WERI-Rb-1 (cell line): ENCODE measurements around the gene UFD1.

Source experiments
- DNase-seq: peaks from one replicate; pipeline ENCODE4 v3.0.0-alpha.2; 2020
- H3K27ac ChIP-seq: fragments of 250-450 bp; sonication (Bioruptor Pico); 2 replicates; pipeline ENCODE4 v1.5.1; 2020; ENCODE audit warnings: mild to moderate bottlenecking, moderate library complexity
- H3K27me3 ChIP-seq: fragments of 250-450 bp; sonication (Bioruptor Pico); 2 replicates; pipeline ENCODE4 v1.5.1; 2021; ENCODE audit warnings: mild to moderate bottlenecking, low read depth, moderate library complexity; ENCODE audit not compliant: insufficient read depth, severe bottlenecking
- H3K36me3 ChIP-seq: fragments of 250-450 bp; sonication (Bioruptor Pico); 2 replicates; pipeline ENCODE4 v1.5.1; 2020; ENCODE audit warnings: mild to moderate bottlenecking, moderate library complexity
- H3K4me3 ChIP-seq: 2 replicates; pipeline ENCODE4 v1.5.1; 2011; ENCODE audit warnings: low read depth, mild to moderate bottlenecking, control low read depth, low read length
- H3K9me3 ChIP-seq: fragments of 250-450 bp; sonication (Bioruptor Pico); 2 replicates; pipeline ENCODE4 v1.5.1; 2021; ENCODE audit warnings: mild to moderate bottlenecking, moderate library complexity; ENCODE audit not compliant: severe bottlenecking
- CTCF ChIP-seq: IDR thresholded peaks from 2 replicates; pipeline ENCODE4 v1.5.1; 2011; ENCODE audit warnings: low read depth, mild to moderate bottlenecking, control low read depth, inconsistent platforms, low read length

The UFD1 gene

GRCh38 chr22:19501897-19502447 is 23.0 kb upstream of the UFD1 start:
- no peak overlapping the region for H3K27ac ChIP-seq
- H3K27me3 ChIP-seq: no peaks in the 10 kb centered on the region
- DNase-seq: no peak
- H3K36me3 ChIP-seq: peaks cover 58% of the 10 kb centered on the region
- H3K9me3 ChIP-seq: no peaks in the 10 kb centered on the region
- TF ChIP-seq CTCF: no peak
- H3K4me3 ChIP-seq: no peak overlapping the region

- Histone ChIP-seq H3K27ac (no peak overlapping the region), H3K36me3 (peaks cover 62% of the 10 kb centered on the region), H3K4me3 (no peak overlapping the region), H3K9me3 (no peaks in the 10 kb centered on the region), H3K27me3 (no peaks in the 10 kb centered on the region)
- TF ChIP-seq CTCF: no peak
- no peak for DNase-seq
Observed at GRCh38 chr22:19499880-19500242, 20.9 kb upstream of the UFD1 start.

GRCh38 chr22:19499236-19499879 is 20.4 kb upstream of the UFD1 start:
- peaks cover 66% of the 10 kb centered on the region for H3K36me3 ChIP-seq
- no peak for DNase-seq
- TF ChIP-seq CTCF: no peak

GRCh38 chr22:19498866-19499190 is 19.8 kb upstream of the UFD1 start:
- no peaks in the 10 kb centered on the region for H3K27me3 ChIP-seq
- no peak for TF ChIP-seq CTCF

More at GRCh38 chr22:19499236-19499879, 20.4 kb upstream of the UFD1 start:
- no peak overlapping the region for H3K4me3 ChIP-seq
- H3K27me3 ChIP-seq: no peaks in the 10 kb centered on the region
- H3K9me3 ChIP-seq: no peaks in the 10 kb centered on the region
- no peak overlapping the region for H3K27ac ChIP-seq

GRCh38 chr22:19498154-19498865 is 19.3 kb upstream of the UFD1 start:
- peaks cover 67% of the 10 kb centered on the region for H3K36me3 ChIP-seq

More at GRCh38 chr22:19498866-19499190, 19.8 kb upstream of the UFD1 start:
- H3K27ac ChIP-seq: no peak overlapping the region
- peaks cover 68% of the 10 kb centered on the region for H3K36me3 ChIP-seq
- H3K4me3 ChIP-seq: no peak overlapping the region
- no peaks in the 10 kb centered on the region for H3K9me3 ChIP-seq
- DNase-seq: no peak

More at GRCh38 chr22:19498154-19498865, 19.3 kb upstream of the UFD1 start:
- H3K4me3 ChIP-seq: no peak overlapping the region
- no peak for TF ChIP-seq CTCF
- H3K27ac ChIP-seq: no peak overlapping the region
- H3K27me3 ChIP-seq: no peaks in the 10 kb centered on the region
- no peak for DNase-seq
- no peaks in the 10 kb centered on the region for H3K9me3 ChIP-seq
